Measurements from ENCODE around the gene NDST1.

DNA sequence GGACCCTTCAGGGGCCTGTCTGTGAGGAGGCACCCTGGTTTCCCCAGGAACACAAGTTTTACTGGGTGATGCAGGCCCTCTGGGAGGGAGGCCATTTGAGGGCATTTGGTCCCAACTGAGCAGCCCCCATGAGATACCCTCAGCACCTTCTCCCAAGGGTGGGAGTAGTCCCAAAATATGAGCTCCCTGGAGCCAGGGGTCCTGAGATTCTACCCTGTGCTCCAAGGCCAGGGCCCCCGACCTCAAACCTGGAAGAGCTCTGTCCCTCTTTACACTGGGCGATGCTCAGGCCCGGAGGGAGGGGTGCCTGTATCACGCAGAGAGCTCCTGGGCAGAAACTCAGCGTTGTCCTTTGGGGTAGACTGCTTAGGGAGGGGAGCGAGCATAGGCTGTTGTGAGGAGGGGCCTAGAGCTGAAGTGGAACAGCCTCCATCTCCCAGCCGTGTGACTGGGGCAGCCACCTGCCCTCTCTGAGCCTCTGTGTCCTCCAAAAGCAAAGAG lies 68.6 kb downstream of the NDST1 start:
- TF ChIP-seq CTCF (optimal IDR thresholded peaks at IDR 0.05 in 1 of 3, IDR thresholded peaks at IDR 0.05 in 1 of 3, conservative IDR thresholded peaks at IDR 0.05 in 1 of 3; ENCODE audit: extremely low read depth in 1 of 3, insufficient read depth in 2 of 3, low read length in 3 of 3) (no peak), EZH2 (IDR thresholded peaks at IDR 0.05; ENCODE audit: low read length) (no peak)
